MCF 10A (cell line): ENCODE data around the gene KATNA1. TPM values are rescaled to one million over a fixed set of nuclear protein-coding genes. Genes with fewer than 3 reads are reported as not detected.
"Not testable (repeated sequence)": the region's sequence is repeated elsewhere in the genome, so short reads cannot be mapped to it uniquely, and the experiment has no call there.

Experiments used
- BruUV-seq: library from RNA; stranded (reverse); fragments of 400-500 nt; replicated peaks from 2 replicates; lab custom pipeline; 2021; lab: Mats Ljungman, UMichigan
- CTCF ChIA-PET: fragments of 300-600 bp; sonication (Branson Sonifier 250); formaldehyde crosslinking; extraction: SDS; loops from one replicate; lab custom pipeline; 2021; ENCODE audit warnings: antibody characterized with exemption, inconsistent platforms; lab: Yijun Ruan, JAX
- POLR2A ChIA-PET: fragments of 300-600, 350-650 bp; sonication (Branson Sonifier 250); formaldehyde crosslinking; extraction: SDS; loops from one replicate; lab custom pipeline; 2020; ENCODE audit warnings: antibody characterized with exemption, inconsistent platforms; lab: Yijun Ruan, JAX
- DNase-seq: peaks from one replicate; pipeline ENCODE4 v3.0.0-alpha.2; 2018; ENCODE audit not compliant: unreplicated experiment
- H3K27ac Mint-ChIP-seq: one replicate; pipeline ENCODE4 v1.8.0; 2022; ENCODE audit warnings: mild to moderate bottlenecking, low read depth, mixed read lengths; ENCODE audit not compliant: unreplicated experiment
- H3K27me3 Mint-ChIP-seq: one replicate; pipeline ENCODE4 v1.8.0; 2022; ENCODE audit warnings: mixed read lengths; ENCODE audit not compliant: insufficient read depth, unreplicated experiment
- H3K36me3 Mint-ChIP-seq: one replicate; pipeline ENCODE4 v1.8.0; 2022; ENCODE audit warnings: mild to moderate bottlenecking, moderate library complexity, mixed read lengths; ENCODE audit not compliant: insufficient read depth, unreplicated experiment
- H3K4me1 Mint-ChIP-seq: one replicate; pipeline ENCODE4 v1.8.0; 2022; ENCODE audit warnings: mixed read lengths; ENCODE audit not compliant: insufficient read depth, unreplicated experiment
- H3K4me3 Mint-ChIP-seq: one replicate; pipeline ENCODE4 v1.8.0; 2022; ENCODE audit warnings: mild to moderate bottlenecking, moderate library complexity, mixed read lengths; ENCODE audit not compliant: unreplicated experiment
- H3K9me3 Mint-ChIP-seq: one replicate; pipeline ENCODE4 v1.8.0; 2022; ENCODE audit warnings: mixed read lengths; ENCODE audit not compliant: unreplicated experiment
- intact Hi-C: fragments of 100-400 bp; cut with micrococcal nuclease; formaldehyde crosslinking; loops from 2 replicates; pipeline ENCODE4 v1.14.1; 2022
- total RNA-seq: library from RNA; stranded (reverse); gene quantifications from 2 replicates; pipeline ENCODE4 v1.2.3, GENCODE V29; 2022
- TF ChIP-seq, protein P1 (sequence below): fragments of 200-600 bp; IDR thresholded peaks from one replicate; pipeline ENCODE4 v1.8.0; 2022; ENCODE audit warnings: antibody characterized with exemption, mild to moderate bottlenecking; ENCODE audit not compliant: unreplicated experiment

The KATNA1 gene
- total RNA-seq, 1 experiment from 2014 or later = 25.8 TPM

DNA sequence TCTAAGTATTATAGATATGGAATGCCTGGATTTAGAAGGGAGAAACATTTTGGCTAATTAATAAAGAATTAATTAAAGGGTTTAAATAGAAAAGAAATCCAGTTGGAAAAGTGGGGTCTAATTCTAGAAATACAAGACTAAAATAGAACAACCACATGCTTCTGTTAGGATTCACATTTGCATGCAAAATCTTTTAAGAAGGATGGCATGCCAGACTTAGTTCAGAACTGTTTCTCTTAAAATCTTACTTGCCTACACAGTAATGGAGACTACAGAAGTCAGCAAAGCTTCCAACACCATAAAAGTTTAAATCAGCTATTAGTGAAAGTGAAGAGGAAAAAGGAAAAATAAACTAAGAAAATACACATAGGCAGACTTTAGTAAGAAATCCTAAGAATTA is 32.7 kb upstream of the KATNA1 start:
- no peak overlapping the region for H3K27ac Mint-ChIP-seq
- no peak overlapping the region for H3K4me3 Mint-ChIP-seq
- POLR2A ChIA-PET = no interaction called here
- intact Hi-C loops = no loop called here
- DNase-seq = no peak
- peaks cover 70% of the 10 kb centered on the region for H3K36me3 Mint-ChIP-seq
- no TSS peak for BruUV-seq
- H3K4me1 Mint-ChIP-seq = peaks cover 16% of the 10 kb centered on the region
- H3K27me3 Mint-ChIP-seq = no peaks in the 10 kb centered on the region
- CTCF ChIA-PET = no interaction called here
- TF ChIP-seq, protein P1, sequence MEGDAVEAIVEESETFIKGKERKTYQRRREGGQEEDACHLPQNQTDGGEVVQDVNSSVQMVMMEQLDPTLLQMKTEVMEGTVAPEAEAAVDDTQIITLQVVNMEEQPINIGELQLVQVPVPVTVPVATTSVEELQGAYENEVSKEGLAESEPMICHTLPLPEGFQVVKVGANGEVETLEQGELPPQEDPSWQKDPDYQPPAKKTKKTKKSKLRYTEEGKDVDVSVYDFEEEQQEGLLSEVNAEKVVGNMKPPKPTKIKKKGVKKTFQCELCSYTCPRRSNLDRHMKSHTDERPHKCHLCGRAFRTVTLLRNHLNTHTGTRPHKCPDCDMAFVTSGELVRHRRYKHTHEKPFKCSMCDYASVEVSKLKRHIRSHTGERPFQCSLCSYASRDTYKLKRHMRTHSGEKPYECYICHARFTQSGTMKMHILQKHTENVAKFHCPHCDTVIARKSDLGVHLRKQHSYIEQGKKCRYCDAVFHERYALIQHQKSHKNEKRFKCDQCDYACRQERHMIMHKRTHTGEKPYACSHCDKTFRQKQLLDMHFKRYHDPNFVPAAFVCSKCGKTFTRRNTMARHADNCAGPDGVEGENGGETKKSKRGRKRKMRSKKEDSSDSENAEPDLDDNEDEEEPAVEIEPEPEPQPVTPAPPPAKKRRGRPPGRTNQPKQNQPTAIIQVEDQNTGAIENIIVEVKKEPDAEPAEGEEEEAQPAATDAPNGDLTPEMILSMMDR = no peak
- no peaks in the 10 kb centered on the region for H3K9me3 Mint-ChIP-seq

DNA sequence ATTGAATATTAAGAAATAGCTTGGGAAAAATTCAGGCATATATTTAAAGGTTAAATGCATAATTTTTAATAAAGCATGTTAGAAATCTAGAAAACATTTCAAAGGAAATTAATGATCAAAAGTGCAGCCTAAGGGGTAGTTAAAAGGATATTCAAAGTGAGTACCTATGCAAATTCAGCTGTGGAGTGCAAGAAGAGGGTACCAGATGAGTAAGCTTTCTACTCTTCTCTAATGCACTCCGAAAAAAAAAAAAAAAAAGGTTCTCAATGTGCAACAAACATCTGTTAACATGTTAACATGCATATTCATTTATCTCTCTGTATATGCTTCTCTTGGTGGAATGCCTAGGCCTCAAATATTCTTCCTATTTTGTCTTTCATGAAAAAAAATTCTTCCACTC is 32.0 kb upstream of the KATNA1 start:
- no TSS peak for BruUV-seq
- intact Hi-C loops = no loop called here
- no peak for DNase-seq
- Mint-ChIP-seq H3K4me3 (no peak overlapping the region), H3K27ac (no peak overlapping the region), H3K27me3 (no peaks in the 10 kb centered on the region), H3K36me3 (peaks cover 77% of the 10 kb centered on the region), H3K4me1 (peaks cover 16% of the 10 kb centered on the region), H3K9me3 (no peaks in the 10 kb centered on the region)
- ChIA-PET CTCF (interaction anchor here (0.6 kb wide), 1 partner anchor 1215 kb away, joined by 3 read pairs; no protein-coding TSS in a partner anchor), POLR2A (no interaction called here)
- TF ChIP-seq, protein P1 = no peak

DNA sequence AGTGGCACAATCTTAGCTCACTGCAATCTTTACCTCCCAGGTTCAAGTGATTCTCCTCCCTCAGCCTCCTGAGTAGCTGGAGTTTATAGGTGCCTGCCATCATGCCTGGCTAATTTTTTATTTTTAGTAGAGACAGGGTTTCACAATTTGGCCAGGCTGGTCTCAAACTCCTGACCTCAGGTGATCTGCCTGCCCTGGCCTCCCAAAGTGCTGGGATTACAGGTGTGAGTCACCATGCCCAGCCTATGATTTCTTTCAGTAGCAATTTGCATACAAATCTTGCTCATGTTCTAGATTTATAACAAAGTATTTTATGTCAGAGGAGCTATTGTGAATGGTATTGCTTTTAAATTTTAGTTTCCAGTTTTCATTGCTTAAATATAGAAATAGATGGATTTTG is 23.8 kb upstream of the KATNA1 start:
- H3K9me3 Mint-ChIP-seq, DNase-seq, H3K27ac Mint-ChIP-seq, intact Hi-C loops, H3K4me1 Mint-ChIP-seq, BruUV-seq, H3K4me3 Mint-ChIP-seq, H3K27me3 Mint-ChIP-seq: not testable (repeated sequence)
- H3K36me3 Mint-ChIP-seq = peaks cover 91% of the 10 kb centered on the region
- POLR2A ChIA-PET = interaction anchor here (0.7 to 1.9 kb wide), 3 partner anchors 25 to 1092 kb away, joined by 3 to 5 read pairs (median 4); no protein-coding TSS in a partner anchor
- CTCF ChIA-PET = interaction anchor here (0.6 kb wide), 2 partner anchors 123 to 155 kb away, joined by 3 to 4 read pairs; no protein-coding TSS in a partner anchor

DNA sequence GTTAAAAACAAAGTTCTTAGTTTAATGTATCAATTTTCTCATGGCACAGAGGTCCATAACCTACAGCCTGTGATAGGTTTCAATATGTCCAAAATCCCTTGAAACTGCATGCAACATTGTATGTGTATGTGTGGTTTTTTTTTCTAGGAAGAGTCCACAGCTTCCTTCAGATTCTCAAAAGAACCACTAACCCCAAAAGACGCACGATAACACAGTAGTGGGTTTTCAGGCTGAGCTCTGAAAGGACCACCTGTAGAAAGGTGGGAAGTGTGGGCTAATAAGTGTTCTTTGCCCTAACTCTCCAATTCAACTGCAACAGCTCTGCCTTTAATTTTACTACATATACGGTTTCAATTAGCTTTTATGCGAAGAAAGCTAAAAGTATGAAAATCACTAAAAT is 11.5 kb upstream of the KATNA1 start:
- CTCF ChIA-PET = interaction anchor here (0.6 to 0.8 kb wide), 2 partner anchors 55 to 115 kb away, joined by 3 read pairs; partner anchors contain the start of gene PPIL4
- TF ChIP-seq, protein P1 = no peak
- POLR2A ChIA-PET = interaction anchor here (0.7 to 1.7 kb wide), 5 partner anchors 12 to 389 kb away, joined by 3 to 7 read pairs (median 4); partner anchors contain the start of genes KATNA1 and PPIL4

More for the DNA sequence above, 11.5 kb upstream of the KATNA1 start:
- Mint-ChIP-seq H3K36me3 (peaks cover 64% of the 10 kb centered on the region), H3K9me3 (no peaks in the 10 kb centered on the region), H3K27ac (no peak overlapping the region), H3K27me3 (no peaks in the 10 kb centered on the region), H3K4me3 (no peak overlapping the region), H3K4me1 (no peaks in the 10 kb centered on the region)
- no peak for DNase-seq
- intact Hi-C loops = no loop called here
- no TSS peak for BruUV-seq
